Endothelial cell of coronary artery (primary cell): ENCODE results near the gene EXOSC9. TPM values are rescaled to one million over a fixed set of nuclear protein-coding genes. Genes with fewer than 3 reads are reported as not detected.

Experiments used
- total RNA-seq: library from RNA; depleted of rRNA; stranded (reverse); fragments of >200 nt; gene quantifications from 2 replicates; pipeline ENCODE4 v1.2.3, GENCODE V29; 2014

Gene EXOSC9, protein sequence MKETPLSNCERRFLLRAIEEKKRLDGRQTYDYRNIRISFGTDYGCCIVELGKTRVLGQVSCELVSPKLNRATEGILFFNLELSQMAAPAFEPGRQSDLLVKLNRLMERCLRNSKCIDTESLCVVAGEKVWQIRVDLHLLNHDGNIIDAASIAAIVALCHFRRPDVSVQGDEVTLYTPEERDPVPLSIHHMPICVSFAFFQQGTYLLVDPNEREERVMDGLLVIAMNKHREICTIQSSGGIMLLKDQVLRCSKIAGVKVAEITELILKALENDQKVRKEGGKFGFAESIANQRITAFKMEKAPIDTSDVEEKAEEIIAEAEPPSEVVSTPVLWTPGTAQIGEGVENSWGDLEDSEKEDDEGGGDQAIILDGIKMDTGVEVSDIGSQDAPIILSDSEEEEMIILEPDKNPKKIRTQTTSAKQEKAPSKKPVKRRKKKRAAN
- 26.5 and 38.9 TPM in 2 replicates for total RNA-seq

DNA sequence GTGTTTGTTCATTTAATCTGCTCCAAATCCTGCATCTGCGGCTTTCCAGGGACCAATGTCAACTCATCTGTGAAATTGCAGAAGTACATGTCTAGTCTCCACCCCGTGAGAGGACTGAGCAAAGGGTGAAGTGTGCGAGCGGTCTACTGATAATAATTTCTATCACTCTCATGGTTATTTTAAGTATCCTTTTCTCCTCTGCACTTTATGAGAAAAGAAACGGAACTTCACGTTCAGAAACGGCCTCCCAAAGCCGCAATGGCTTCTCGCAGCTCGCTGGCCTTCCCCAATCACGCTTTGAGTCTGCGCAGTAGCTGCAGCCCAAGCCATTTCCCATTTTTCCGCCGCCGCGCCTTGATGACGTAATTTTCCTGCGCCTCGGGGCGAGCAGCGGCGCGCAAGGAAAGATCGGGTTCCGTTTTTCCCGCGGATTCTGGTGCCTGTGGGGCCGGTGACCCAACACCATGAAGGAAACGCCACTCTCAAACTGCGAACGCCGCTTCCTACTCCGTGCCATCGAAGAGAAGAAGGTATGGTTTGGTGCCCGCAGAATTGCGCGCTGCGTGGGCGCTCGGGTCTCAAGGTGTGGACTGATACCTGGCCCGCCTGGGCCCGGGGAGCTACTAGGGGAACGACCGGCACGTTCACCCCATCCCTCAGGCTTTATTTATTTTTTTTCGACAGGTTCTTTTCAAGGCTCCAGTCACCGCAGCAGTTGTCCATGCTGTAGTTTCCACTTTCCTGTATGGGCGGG lies at the start of gene EXOSC9:
EXOSC9 (plus strand) TSS at position 363 of the 754 bp plus-strand sequence; CDS start at position 465, 102 bp downstream.

DNA sequence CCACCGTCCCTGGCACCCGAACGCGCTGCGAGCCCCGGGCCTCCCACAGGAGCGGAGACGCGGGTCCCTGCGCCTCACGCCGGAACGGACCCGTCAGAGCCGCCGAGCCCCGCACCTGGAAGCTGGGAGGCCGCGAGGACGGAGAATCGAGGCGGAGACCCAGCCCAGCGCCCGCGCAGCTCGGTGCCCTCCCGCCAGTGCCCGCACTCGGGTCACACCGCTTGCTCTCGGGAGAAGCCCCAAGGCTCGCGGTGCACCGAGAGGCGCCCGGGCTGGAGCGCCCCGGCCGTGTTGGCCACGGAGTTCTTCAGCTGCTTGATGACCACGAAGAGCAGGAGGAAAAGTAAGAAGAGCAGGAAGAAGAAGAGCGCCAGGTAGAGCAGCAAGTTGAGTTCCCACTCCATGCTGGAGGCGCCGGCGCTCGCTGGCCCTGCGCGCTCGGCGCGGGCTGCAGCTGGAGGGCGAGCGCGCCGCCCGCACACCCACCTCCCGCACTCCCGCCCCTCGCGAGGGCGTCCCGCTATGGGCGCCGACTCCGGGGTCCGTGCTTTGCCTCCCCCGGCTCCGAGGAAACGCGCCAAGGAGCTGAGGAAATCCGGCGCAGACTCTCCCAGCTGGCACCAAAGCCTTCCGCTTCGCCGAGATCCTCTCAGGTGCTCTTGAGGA lies 36.3 kb upstream of the EXOSC9 start, which contains the start of gene SMIM43:
SMIM43 (minus strand) TSS at position 463 of the 666 bp plus-strand sequence; CDS start at position 404, 59 bp downstream.

DNA sequence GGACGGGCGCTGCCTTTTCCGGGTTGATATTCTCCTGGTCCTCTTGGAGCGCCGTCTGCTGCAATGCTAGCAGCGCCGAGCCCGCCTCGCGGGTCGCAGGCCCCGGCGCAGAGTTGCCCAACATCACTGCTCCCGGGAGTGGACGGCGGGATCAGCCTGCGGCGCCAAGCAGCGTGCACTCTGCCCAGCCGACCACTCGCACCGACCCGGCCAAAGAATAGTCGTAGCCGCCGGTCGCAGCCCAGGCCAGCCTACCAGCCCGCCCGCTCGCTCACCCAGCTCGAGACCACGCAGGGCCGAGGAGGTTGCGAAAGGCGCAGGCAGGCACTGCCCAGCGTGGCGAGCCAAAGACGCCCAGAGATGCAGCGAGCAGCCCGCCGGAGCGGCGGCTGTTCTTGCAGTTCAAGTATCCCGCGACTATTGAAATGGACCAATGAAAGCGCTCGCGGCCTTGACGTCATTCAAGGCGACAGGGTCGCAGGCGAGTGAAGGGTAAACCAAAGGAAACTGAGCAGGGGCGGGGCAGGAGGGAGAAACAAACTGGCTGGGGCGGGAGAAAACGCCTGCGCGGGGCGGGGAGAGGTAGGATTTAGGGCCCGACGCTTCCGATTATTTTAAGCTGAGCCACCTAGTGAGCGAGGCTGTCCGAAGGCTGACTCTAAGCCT lies 22.5 kb downstream of the EXOSC9 start, which contains the start of gene CCNA2:
CCNA2 (minus strand) TSS at position 379 of the 666 bp plus-strand sequence; CDS start at position 124, 255 bp downstream.

Other genes with a start within 250 kb of the EXOSC9 start
- gene ANXA5, start 104.3 kb upstream of the EXOSC9 start, total RNA-seq, result 344 and 461 TPM in 2 replicates
- 0.27 and 0.38 TPM in 2 replicates for gene SMIM43, start 36.2 kb upstream of the EXOSC9 start, total RNA-seq
- gene CCNA2, start 22.6 kb downstream of the EXOSC9 start, total RNA-seq, result 21.6 and 52.5 TPM in 2 replicates
- 14.2 and 14.7 TPM in 2 replicates for gene BBS7, start 69.2 kb downstream of the EXOSC9 start, total RNA-seq
- gene TRPC3, start 150.7 kb downstream of the EXOSC9 start, total RNA-seq, result under 0.01 TPM in 1 of 2 replicates, not detected in the other